Epithelial cell of prostate (primary cell): ENCODE results near the gene KIAA0513.
"Not testable (repeated sequence)": the region's sequence is repeated elsewhere in the genome, so short reads cannot be mapped to it uniquely, and the experiment has no call there.

Experiments
- DNase-seq: peaks from one replicate; pipeline ENCODE4 v3.0.0-alpha.2; 2011; ENCODE audit warnings: low read depth, low spot score
- H3K27ac ChIP-seq: fragments of 450-650 bp; 2 replicates; pipeline ENCODE4 v1.5.1; 2017; ENCODE audit warnings: mild to moderate bottlenecking

KIAA0513 gene

GRCh38 chr16:85103114-85104079 lies 75.8 kb downstream of the KIAA0513 start:
- no peak for DNase-seq
- H3K27ac ChIP-seq, result no peak overlapping the region

- DNase-seq, result no peak
- H3K27ac ChIP-seq, result no peak overlapping the region
Observed at GRCh38 chr16:85104147-85104546, 76.6 kb downstream of the KIAA0513 start.

- no peak overlapping the region for H3K27ac ChIP-seq
- no peak for DNase-seq
Observed at GRCh38 chr16:85104821-85105391, 77.3 kb downstream of the KIAA0513 start.

GRCh38 chr16:85105475-85105874 lies 77.9 kb downstream of the KIAA0513 start:
- no peak overlapping the region for H3K27ac ChIP-seq
- DNase-seq, result no peak

GRCh38 chr16:85107083-85107482 lies 79.5 kb downstream of the KIAA0513 start:
- no peak overlapping the region for H3K27ac ChIP-seq
- DNase-seq, result no peak

GRCh38 chr16:85107532-85107931 lies 79.9 kb downstream of the KIAA0513 start:
- H3K27ac ChIP-seq, result no peak overlapping the region
- DNase-seq, result no peak

GRCh38 chr16:85110105-85110504 lies 82.5 kb downstream of the KIAA0513 start:
- no peak for DNase-seq
- no peak overlapping the region for H3K27ac ChIP-seq

GRCh38 chr16:85111184-85111583 lies 83.6 kb downstream of the KIAA0513 start:
- H3K27ac ChIP-seq, result no peak overlapping the region
- DNase-seq, result no peak

GRCh38 chr16:85112364-85112763 lies 84.8 kb downstream of the KIAA0513 start, which contains the start of gene CIBAR2:
TSS of gene CIBAR2 (minus strand) at chr16:85112472. CDS start at chr16:85112352, 120 bp downstream.
- no peak for DNase-seq
- no peak within 1 kb of the TSS for H3K27ac ChIP-seq

- no peak overlapping the region for H3K27ac ChIP-seq
- DNase-seq, result no peak
Observed at GRCh38 chr16:85113168-85113733, 85.7 kb downstream of the KIAA0513 start.

GRCh38 chr16:85113913-85114312 lies 86.3 kb downstream of the KIAA0513 start:
- no peak for DNase-seq
- H3K27ac ChIP-seq, result no peak overlapping the region

GRCh38 chr16:85114909-85115567 lies 87.4 kb downstream of the KIAA0513 start:
- DNase-seq, result no peak
- no peak overlapping the region for H3K27ac ChIP-seq

- no peak overlapping the region for H3K27ac ChIP-seq
- no peak for DNase-seq
Observed at GRCh38 chr16:85117418-85117817, 89.8 kb downstream of the KIAA0513 start.

- no peak for DNase-seq
- no peak overlapping the region for H3K27ac ChIP-seq
Observed at GRCh38 chr16:85120006-85120340, 92.4 kb downstream of the KIAA0513 start.

- DNase-seq, result not testable (repeated sequence)
- peak overlapping the region; percentile 24 for H3K27ac ChIP-seq
Observed at GRCh38 chr16:85123441-85123840, 95.8 kb downstream of the KIAA0513 start.

GRCh38 chr16:85123891-85124635 lies 96.5 kb downstream of the KIAA0513 start:
- H3K27ac ChIP-seq, result peak overlapping the region; percentile 24
- DNase-seq, result no peak

- no peak overlapping the region for H3K27ac ChIP-seq
- DNase-seq, result no peak
Observed at GRCh38 chr16:85124636-85125346, 97.2 kb downstream of the KIAA0513 start.

- DNase-seq, result no peak
- no peak overlapping the region for H3K27ac ChIP-seq
Observed at GRCh38 chr16:85125570-85126393, 98.2 kb downstream of the KIAA0513 start.

- no peak overlapping the region for H3K27ac ChIP-seq
- DNase-seq, result no peak
Observed at GRCh38 chr16:85126394-85126704, 98.8 kb downstream of the KIAA0513 start.
